SK-MEL-5 (cell line): ENCODE measurements around the gene HVCN1. TPM values are rescaled to one million over a fixed set of nuclear protein-coding genes. Genes with fewer than 3 reads are reported as not detected.

Experiments
- DNase-seq: peaks from one replicate; pipeline ENCODE4 v3.0.0-alpha.2; 2016; ENCODE audit warnings: low read depth, low spot score
- in situ Hi-C: cut with HindIII; loops from 2 replicates; pipeline ENCODE4 v1.10.0; 2016; ENCODE audit warnings: low sequenced_read_pairs, high pct_unique_total_duplicates, low pct_unique_long_range_greater_than_20kb
- small RNA-seq, 2 experiments: library from RNA; depleted of rRNA; stranded (forward); fragments of <200 nt; gene quantifications; one replicate each; pipeline ENCODE3, GENCODE V24; 2014
- total RNA-seq: library from RNA; depleted of rRNA; stranded (reverse); fragments of >200 nt; shearing (Covaris generic); gene quantifications from 2 replicates; pipeline ENCODE4 v1.2.3, GENCODE V29; 2014; rRNA removed

The HVCN1 gene
- total RNA-seq, 1 experiment from 2014 or later = 2.1 TPM

GRCh38 chr12:110600254-110600653 is 88.7 kb downstream of the HVCN1 start:
- in situ Hi-C loops = no loop called here
- peak; percentile 72 for DNase-seq

- no peak for DNase-seq
- in situ Hi-C loops = no loop called here
Observed at GRCh38 chr12:110599334-110599733, 89.6 kb downstream of the HVCN1 start.

Small RNA genes within 50 kb of the gene (small RNA-seq; reads per million reads assigned to genes)
- gene RN7SL387P = 0 reads per million in 2 experiments

Other genes starting within 250 kb of the HVCN1 start
- 335 and 355 TPM in 2 replicates for gene ARPC3, start 238.8 kb downstream of the HVCN1 start, total RNA-seq
- 39.9 and 40.2 TPM in 2 replicates for gene GPN3, start 220.9 kb downstream of the HVCN1 start, total RNA-seq
- gene FAM216A, start 220.3 kb downstream of the HVCN1 start, total RNA-seq = 24.4 and 25.3 TPM in 2 replicates
- 62.1 and 76.5 TPM in 2 replicates for gene VPS29, start 187.0 kb downstream of the HVCN1 start, total RNA-seq
- gene RAD9B, start 186.8 kb downstream of the HVCN1 start, total RNA-seq = 0.45 and 0.61 TPM in 2 replicates
- gene PPTC7, start 105.8 kb downstream of the HVCN1 start, total RNA-seq = 18.9 and 21.2 TPM in 2 replicates
- gene TCTN1, start 75.0 kb downstream of the HVCN1 start, total RNA-seq = 35.6 and 55.0 TPM in 2 replicates
- gene PPP1CC, start 53.8 kb upstream of the HVCN1 start, total RNA-seq = 197 and 208 TPM in 2 replicates
- gene CCDC63, start 157.9 kb upstream of the HVCN1 start, total RNA-seq = not detected in 2 replicates
- not detected in 2 replicates for gene MYL2, start 231.5 kb upstream of the HVCN1 start, total RNA-seq